AG09309 (cell line): ENCODE measurements around the gene MSRB3.

Experiments
- DNase-seq: peaks from one replicate; pipeline ENCODE4 v3.0.0-alpha.2; 2010; ENCODE audit warnings: low read depth
- H3K4me3 ChIP-seq: 2 replicates; pipeline ENCODE4 v1.5.1; 2011; ENCODE audit warnings: mild to moderate bottlenecking, low read depth, low read length, moderate library complexity; ENCODE audit not compliant: control insufficient read depth
- TF ChIP-seq, protein P1 (sequence below): IDR thresholded peaks from 2 replicates; pipeline ENCODE4 v1.5.1; 2011; ENCODE audit warnings: mild to moderate bottlenecking, low read depth, low read length, inconsistent platforms; ENCODE audit not compliant: insufficient read depth, control insufficient read depth; ENCODE audit errors: missing control alignments

MSRB3 gene

DNA sequence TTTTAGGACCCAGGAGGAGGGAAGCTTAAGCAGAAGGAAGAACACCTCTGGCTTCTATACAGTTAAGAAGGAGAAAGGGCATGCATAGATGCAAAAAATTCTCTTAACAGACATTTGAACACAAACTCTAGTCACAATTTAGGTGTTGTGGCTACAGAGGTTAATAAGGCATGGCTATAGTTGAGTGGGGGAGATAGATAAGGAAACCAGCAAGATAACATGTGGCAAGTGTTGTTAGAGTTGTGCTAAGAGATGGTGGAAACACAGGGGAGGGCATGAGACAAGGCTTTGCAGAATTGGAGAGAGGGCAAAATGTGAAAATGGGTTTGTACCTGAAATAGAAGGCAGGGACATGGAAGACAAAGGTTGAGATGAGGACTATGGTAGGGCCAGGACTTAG lies 88.9 kb downstream of the MSRB3 start:
- TF ChIP-seq, protein P1, sequence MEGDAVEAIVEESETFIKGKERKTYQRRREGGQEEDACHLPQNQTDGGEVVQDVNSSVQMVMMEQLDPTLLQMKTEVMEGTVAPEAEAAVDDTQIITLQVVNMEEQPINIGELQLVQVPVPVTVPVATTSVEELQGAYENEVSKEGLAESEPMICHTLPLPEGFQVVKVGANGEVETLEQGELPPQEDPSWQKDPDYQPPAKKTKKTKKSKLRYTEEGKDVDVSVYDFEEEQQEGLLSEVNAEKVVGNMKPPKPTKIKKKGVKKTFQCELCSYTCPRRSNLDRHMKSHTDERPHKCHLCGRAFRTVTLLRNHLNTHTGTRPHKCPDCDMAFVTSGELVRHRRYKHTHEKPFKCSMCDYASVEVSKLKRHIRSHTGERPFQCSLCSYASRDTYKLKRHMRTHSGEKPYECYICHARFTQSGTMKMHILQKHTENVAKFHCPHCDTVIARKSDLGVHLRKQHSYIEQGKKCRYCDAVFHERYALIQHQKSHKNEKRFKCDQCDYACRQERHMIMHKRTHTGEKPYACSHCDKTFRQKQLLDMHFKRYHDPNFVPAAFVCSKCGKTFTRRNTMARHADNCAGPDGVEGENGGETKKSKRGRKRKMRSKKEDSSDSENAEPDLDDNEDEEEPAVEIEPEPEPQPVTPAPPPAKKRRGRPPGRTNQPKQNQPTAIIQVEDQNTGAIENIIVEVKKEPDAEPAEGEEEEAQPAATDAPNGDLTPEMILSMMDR, result no peak
- H3K4me3 ChIP-seq, result no peak overlapping the region
- DNase-seq, result no peak

DNA sequence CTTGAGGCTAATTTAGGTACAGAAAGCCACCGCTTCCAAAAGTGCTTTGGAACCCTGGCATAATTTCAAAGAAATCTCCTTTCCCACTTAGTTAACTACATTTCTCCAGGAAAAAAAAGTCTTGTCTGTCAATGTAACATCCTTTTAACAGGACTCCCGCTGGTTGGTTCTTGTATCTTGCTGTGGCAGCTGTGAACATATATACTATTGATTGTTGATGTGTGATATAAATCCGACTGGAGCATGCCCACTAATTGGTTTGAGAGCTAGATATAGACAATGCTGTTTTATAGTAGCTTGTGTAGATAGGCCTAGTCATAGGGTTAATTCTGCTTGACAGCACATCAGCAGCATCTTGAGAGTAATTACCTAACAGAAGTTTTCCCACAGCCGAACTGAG lies 89.6 kb downstream of the MSRB3 start:
- TF ChIP-seq, protein P1, result no peak
- H3K4me3 ChIP-seq, result no peak overlapping the region
- no peak for DNase-seq

GRCh38 chr12:65372574-65372973 lies 94.1 kb downstream of the MSRB3 start:
- TF ChIP-seq, protein P1, result no peak
- H3K4me3 ChIP-seq, result no peak overlapping the region
- no peak for DNase-seq

GRCh38 chr12:65384240-65384639 lies 105.8 kb downstream of the MSRB3 start:
- TF ChIP-seq, protein P1, result no peak
- H3K4me3 ChIP-seq, result no peak overlapping the region
- DNase-seq, result no peak

DNA sequence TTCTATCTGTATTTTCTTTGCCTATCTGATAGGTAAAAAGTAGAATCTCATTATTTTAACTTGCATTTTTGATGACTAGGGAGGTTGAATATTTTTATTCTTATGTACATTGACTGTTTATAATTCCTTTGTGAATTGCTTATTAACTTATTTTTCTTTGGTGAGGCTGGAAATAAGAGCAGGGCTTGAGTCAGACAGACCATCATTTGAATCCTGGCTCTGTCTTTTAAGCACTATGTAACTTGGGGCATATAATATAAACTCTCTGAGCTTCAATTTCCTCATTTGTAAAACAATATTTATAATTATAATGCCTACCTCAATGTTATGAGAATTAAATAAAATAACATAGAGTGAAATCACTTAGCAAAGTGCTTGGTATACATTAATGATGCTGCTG lies 108.9 kb downstream of the MSRB3 start:
- H3K4me3 ChIP-seq, result no peak overlapping the region
- TF ChIP-seq, protein P1, result no peak
- no peak for DNase-seq

- TF ChIP-seq, protein P1, result no peak
- DNase-seq, result no peak
- no peak overlapping the region for H3K4me3 ChIP-seq
These were observed 111.0 kb downstream of the MSRB3 start for GRCh38 chr12:65389436-65389835.

DNA sequence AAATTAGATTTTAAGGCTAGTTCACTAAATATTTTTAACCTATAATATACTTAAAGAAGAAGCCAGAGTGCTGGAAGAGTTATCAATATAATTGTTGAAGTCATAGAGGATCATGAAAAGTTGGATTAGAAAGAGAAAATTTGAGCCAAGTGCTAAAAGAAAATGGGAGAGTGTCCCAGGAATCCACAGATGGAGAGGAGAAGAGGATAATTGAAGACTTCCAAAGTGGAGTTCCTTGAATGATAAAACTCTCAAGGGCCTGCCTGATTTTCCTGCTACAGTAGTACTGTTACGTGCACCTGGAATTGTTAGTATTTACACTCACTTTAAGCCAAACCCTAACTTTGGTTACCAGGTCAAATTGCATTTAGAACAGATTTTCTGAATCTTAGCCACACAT lies 113.2 kb downstream of the MSRB3 start:
- TF ChIP-seq, protein P1, result no peak
- DNase-seq, result no peak
- no peak overlapping the region for H3K4me3 ChIP-seq
